ENCODE data around the gene SARS1.
"Not testable (repeated sequence)": the region's sequence is repeated elsewhere in the genome, so short reads cannot be mapped to it uniquely, and the experiment has no call there.

Gene SARS1

GRCh38 chr1:109275706-109276345, 62.1 kb downstream of the SARS1 start:
- ATAC-seq (no peak), DNase-seq (no peak)

GRCh38 chr1:109277434-109278204, 63.9 kb downstream of the SARS1 start:
- peak; percentile 70 for ATAC-seq
- peak; percentile 81 for DNase-seq

DNA sequence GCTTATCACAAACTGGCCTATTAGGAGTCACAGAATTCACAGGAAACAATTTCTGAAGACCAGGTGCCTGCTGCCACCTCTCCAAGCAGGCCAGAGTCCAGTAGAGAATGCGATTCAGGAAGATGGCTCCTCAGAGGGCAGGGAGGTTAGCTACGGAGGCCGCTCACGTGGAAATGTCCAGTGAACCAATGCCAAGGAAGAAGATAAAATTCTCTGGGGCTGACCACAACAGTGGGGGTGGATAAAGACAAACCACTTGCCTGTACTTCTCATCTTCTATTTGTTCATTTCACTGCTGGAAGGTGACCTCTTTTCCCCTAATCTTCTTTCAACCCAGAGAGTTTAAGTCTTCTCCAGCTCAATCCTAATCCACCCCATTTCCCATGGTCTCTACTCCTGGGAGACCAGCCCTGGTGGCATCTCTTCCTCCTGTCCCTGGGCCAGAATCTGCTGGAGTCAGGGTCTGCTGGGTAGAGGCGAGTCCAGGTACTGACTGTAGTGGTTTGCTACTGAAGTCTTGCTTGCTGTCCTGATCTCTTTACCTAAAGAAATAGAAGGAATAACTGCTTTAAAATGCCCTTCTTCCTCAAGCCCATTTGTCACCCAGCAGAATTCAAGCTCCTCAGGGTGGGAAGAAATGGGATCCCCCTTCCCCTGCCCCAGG, 66.0 kb downstream of the SARS1 start:
- DNase-seq (no peak), ATAC-seq (no peak)

DNA sequence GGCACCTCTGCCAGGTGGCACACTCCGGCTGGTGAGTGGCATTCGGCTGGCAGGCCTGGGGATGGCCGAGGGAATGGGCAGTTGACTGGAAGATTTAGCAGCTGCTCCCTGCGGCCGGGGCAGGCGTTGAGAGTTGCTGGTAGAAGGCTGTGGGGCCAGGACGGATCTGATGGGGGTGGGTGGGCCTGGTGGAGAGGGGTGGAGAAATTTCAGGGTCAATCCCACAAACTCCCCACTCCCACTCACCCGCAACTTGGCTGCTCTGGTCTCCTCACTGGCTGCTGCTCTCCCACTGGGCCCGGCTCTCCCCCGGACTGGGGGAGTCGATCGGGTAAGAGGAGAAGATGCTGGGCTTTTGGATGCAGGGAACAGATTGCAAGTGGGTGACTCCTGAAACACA, 67.1 kb downstream of the SARS1 start:
- ATAC-seq = no peak
- DNase-seq = no peak

- DNase-seq = no peak
- no peak for ATAC-seq
These were observed 68.2 kb downstream of the SARS1 start for GRCh38 chr1:109281680-109282496.

GRCh38 chr1:109282497-109282951, 68.8 kb downstream of the SARS1 start:
- no peak for ATAC-seq
- DNase-seq = no peak

DNA sequence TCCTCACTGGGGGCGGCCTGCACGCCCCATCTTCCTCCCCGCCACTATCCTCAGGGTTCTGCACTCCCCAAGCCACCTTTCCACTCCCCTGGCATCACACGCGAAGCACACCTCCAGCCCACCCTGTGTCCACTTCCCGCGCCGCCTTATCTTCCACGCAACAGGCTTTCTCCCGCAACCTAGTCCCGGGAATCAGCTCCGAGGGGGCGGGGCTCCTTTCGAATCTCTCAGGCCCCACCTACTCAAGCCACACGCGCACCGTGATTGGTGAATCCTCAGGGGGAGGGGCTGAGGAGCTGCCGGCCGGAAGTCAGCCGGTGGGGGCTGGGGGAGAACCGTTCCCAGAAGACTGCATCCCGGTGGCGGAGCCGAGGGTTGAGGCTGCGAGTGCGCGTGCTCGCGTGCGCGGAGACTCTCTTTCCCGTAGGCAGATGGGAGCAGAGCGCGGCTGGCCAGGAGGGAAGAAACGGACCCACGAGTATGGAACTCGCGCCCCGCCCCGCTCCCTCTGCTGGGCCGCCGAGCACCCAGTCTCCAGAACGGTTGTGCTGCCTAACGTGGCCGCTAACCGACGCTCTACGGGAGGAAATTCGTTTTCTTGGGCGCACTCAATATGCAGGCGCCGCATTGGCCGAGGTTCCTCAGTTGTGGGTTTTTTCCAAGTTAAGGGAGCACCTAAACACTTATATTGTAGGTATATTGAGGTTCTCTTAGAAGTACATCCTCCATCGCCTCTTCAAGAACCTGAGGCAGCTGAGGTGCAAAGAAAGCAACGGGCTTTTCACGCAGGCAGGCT, 69.4 kb downstream of the SARS1 start, which contains the start of gene PSRC1:
Gene PSRC1 (minus strand): TSS at position 194 of the 796 bp plus-strand sequence.
- peak; percentile 97 for ATAC-seq
- DNase-seq = peak; percentile 93

GRCh38 chr1:109283748-109284600, 70.3 kb downstream of the SARS1 start:
- DNase-seq (no peak), ATAC-seq (no peak)

- not testable (repeated sequence) for ATAC-seq, DNase-seq
These were observed 73.0 kb downstream of the SARS1 start for GRCh38 chr1:109286762-109287161.
